C1 segment of cervical spinal cord (tissue), 14 donors: ENCODE data around the gene ZCCHC2.

ENCODE experiments used
- DNase-seq, 14 donors: peaks; one replicate each; lab custom pipeline; 2025; lab: John Stamatoyannopoulos, UW

ZCCHC2 gene

DNA sequence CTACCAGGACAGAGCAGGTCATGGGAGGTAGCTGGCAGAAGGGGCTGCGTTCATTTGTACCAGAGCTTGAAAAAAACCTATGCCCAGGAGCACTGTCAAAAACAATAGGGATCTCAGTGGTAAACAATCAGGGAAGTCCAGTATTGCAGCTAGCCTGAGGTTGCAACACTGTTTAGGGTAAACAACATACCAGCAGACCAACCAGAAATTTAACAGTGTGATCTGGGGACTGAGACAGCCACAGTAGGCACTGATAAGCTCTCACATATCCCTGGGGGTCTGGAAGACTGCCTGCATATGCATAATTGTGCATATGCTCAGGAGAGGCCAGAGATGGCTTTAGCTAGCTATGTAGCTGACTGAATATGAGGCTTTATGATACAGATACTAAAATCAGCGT is 12.0 kb upstream of the ZCCHC2 start:
- DNase-seq, result no peak

DNA sequence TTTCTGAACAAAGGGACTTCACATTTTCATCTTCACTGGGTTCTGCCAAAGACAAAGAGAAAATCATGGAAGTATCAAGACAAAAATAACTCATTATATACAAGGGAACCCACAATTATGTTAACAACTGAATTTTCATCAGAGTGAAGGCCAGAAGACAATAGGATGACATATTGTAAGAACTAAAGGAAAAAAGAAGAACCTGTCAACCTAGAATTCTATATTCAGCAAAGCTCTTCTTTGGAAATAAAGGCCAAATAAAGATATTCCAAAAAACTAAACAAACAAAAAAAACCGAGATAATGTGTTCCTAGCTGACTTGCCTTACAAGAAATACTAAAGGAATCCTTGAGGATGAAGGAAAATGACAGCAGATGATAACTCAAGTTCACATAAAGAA is 10.3 kb upstream of the ZCCHC2 start:
- no peak for DNase-seq

DNA sequence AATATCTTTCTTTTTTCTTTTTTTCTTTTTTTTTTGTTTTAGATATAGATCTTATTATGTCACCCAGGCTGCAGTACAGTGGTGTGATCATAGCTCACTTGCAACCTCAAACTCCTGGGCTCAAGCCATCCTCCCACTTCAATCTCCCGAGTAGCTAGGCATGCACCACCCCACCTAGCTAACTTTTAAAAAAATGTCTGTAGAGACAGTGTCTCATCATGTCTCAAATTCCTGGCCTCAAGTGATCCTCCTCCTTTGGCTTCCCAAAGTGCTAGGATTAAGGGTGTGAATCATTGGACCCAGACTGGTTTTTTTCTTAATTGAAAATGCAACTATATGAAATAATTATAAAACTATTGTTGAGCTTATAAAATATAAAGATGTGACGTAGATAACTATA is 9.8 kb upstream of the ZCCHC2 start:
- no peak for DNase-seq

DNA sequence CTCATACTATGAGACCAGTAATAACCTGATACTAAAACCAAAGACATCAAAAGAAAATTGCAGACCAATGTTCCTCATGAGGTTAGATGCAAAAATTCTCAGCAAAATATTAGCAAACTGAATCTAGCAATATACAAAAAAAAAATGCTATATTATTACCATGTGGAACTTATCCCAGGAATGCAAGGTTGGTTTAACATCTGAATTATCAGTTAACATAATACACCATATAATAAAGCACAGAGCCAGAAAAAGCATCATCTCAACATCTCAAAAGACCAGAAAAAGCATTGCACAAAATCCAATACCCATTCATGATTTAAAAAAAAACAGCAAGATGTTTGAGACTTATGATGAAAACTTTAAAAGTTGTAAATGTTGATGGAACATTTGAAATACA is 8.3 kb upstream of the ZCCHC2 start:
- DNase-seq, result no peak

DNA sequence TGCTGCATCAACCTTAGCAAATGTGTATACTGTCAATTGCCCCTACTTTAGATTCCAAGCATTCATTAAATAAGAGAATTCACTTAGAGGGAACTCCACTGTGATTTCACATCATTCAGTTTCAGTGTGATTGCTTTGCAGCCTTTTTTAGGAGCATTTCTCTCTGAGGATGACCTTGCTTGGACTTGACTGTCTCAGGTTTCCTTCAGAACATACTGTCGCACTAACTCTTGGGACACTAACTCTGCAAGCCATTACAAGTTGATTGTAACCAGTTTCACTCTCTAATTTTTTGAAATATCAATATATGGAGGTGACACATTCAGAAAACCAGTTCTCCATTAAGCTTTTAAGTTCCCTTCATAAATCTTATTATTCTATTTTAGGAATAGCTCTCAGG is 6.6 kb upstream of the ZCCHC2 start:
- DNase-seq, result no peak

DNA sequence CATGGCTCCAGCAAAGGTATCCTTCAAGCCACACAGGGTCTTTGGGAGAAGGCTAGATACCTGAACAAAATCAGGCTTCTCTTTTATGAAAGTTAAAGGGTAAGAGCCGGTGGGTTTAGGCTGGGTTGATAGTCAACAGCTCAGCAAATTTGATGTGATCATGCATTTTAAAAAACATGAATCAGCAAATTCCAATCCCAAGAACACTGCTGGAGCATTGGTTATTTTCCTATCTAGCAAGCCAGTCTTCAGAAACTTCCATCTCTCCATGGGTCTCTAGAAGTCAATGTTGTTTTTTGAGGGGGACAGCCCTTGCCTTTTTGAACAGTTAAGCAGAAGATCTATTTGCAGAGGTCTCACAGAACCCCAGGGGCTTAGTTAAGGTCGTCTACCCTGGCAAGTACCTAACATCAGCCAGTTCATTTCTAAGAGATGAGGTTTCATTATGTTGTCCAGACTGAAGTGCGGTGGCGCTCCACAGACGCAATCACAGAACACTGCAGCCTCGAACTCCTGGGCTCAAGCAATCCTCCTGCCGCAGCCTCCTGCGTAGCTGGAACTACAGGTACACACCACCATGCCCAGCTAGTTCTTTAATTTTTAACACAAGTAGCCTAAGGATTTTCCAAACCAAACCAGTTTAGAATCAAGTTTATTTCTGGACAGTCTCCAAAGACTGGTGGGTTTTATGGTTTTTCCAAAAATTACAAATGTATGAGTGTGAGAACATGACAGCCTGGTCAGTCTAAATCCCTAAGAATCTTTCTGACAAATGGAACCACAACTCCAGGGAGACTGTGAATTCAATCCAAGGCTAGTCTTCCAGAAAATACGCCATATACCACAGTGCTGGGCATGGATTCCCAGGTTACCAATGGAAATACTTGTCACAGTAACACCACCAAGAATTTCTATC is 4.1 kb upstream of the ZCCHC2 start:
- DNase-seq, result no peak

DNA sequence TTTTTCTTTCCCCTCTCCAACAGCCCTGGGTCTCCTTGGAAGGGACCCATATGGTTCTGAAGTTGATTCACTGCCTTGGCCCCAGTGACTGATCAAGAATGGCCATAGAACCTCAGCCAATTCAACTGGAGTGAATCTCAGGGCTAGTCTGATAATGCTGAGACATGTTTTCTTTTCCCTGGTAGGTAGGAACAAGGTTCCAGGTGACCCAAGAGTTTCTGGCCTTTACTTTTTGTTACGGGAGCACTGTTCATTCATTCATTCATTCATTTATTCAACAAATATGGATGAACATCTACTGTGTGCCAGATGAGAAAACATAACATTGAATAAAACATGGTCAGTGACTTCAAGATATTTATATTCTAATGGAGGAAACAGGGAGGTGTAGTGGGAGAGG is 3.1 kb upstream of the ZCCHC2 start:
- DNase-seq, result no peak

DNA sequence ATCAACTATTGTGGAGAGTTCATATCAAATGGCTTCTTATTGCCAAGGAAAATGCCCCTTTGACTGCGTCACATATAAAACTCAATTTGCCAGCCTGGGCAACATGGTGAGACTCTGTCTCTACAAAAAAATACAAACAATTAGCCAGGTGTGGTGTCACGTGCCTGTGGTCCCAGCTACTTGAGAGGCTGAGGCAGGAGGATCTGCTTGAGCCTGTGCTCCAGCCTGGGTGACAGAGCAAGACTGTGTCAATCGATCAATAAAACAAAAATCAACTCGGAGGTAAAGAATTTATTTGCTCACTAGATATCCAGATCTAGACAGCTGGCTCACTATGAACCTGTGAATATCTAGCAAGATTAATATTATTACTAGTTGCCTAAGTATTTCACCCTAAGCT is 1.7 kb upstream of the ZCCHC2 start:
- no peak for DNase-seq

DNA sequence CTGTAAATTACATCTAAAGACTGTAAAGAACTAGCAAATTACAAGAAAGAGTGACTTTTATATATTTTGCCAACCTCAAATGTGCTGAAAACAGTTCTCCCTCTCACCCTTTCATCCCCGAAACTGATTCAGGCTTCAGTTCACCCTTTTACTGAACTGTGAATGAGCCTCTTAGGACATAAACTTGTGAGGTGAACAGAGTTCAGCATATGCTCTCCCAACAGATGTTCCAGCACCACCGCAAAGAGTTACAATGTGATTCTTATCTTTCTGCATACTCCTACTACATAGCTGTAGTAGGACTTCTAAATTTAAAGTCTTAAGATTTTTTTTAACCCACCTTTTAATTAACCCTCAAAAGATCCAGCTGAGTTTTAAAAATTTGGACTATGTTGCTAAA is 1.2 kb upstream of the ZCCHC2 start:
- no peak for DNase-seq

DNA sequence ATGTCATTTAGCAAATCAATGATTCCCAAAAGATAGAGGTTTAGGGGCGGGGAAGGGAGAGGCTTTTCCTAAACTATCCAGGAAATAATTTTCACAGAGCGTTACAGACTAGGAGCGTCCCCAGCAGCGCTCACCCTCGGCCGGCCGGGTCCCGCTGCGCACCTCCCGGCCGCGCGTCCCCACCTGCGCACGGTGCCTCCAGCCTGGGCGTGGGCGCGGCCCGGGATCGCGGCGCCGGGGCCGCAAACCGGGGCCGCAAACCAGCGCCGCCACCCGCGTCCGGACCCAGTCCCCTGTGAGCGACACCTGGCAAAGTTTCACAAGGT is 684 bp upstream of the ZCCHC2 start:
- no peak for DNase-seq

DNA sequence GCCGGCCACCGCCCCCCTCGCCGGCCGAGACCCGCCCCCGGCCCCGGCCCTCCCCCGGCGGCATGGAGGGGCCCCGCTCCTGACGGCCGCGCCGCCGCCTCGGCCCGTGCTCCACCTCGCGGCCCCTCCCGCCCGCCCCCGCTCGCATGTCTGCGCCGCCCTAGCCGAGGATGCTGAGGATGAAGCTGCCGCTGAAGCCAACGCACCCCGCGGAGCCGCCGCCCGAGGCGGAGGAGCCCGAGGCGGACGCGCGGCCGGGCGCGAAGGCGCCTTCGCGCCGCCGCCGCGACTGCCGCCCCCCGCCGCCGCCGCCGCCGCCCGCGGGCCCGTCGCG is 397 bp downstream of the ZCCHC2 start:
- DNase-seq, result no peak

DNA sequence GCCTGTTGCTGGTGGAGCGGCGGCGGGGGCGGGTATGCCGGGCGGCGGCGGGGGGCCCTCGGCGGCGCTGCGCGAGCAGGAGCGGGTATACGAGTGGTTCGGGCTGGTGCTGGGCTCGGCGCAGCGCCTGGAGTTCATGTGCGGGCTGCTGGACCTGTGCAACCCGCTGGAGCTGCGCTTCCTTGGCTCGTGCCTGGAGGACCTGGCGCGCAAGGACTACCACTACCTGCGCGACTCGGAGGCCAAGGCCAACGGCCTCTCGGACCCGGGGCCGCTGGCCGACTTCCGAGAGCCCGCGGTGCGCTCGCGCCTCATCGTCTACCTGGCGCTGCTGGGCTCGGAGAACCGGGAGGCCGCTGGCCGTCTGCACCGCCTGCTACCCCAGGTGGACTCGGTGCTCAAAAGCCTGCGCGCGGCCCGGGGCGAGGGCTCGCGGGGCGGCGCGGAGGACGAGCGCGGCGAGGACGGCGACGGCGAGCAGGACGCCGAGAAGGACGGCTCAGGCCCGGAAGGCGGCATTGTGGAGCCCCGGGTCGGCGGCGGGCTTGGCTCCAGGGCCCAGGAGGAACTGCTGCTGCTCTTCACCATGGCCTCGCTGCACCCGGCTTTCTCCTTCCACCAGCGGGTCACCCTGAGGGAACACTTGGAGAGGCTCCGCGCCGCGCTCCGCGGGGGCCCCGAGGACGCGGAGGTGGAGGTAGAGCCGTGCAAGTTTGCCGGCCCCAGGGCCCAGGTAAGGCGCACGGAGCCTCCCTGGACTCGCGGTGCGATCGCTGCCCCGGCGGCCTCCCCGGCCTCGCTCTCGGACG is 1.0 kb downstream of the ZCCHC2 start:
- DNase-seq, result peak in 10 of 14 donors; percentile 25 to 76 (median 45)

DNA sequence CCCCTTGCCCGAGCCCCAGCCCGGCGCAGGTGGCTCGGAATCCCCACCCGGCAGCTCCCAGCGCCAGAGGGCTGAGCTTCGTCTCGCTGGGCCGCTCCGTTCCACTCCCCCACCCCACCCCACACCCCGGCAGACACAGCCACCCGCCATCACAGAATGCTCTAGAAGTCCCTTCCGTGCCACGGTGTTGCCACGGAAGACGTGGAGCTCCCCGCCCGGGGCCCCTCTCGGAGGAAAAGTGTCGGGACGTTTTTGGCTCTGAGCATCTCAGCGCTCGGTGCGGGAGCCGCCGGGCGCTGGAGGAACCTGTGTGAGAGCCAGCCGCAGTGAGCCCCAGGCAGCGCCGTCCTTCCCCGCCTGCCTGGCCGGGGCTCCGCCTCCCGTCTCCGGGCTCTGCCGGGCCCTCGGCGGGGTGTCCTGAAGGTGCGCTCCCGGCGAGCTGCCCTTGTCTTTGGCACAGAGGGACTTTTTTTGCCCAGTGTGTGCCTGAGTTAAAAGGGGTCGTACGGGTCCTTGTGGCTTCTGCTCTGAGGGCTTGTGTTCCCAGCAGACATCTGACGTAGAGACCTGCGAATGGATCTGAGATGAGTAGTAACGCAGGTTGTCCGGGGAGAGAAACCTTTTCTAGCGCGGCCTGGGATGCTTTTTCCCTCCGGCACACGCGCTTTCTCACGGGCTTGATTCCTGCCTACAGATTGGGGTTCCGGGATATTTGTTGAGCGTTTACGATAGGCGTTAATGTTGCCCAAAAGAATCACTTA is 1.8 kb downstream of the ZCCHC2 start:
- peak in 13 of 14 donors; percentile 35 to 89 (median 66) for DNase-seq

DNA sequence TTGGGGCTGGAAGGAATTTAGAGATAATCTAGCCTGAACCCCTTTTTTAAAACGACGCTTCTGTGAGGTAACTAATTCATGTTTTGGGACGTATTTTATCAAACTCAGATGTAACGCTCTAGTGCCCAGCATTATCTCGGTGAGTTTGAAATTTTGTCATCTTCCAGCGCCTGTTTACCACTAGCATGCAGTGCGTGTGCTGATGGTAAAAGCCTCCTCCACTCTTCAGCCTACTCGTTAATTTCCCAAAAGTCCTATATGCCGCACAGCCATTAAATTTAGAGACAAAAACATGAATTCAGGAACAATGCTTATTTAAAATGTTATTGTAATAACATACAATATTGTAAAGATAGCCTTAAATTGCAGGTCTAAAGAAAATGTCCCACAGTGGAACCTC is 2.8 kb downstream of the ZCCHC2 start:
- no peak for DNase-seq

DNA sequence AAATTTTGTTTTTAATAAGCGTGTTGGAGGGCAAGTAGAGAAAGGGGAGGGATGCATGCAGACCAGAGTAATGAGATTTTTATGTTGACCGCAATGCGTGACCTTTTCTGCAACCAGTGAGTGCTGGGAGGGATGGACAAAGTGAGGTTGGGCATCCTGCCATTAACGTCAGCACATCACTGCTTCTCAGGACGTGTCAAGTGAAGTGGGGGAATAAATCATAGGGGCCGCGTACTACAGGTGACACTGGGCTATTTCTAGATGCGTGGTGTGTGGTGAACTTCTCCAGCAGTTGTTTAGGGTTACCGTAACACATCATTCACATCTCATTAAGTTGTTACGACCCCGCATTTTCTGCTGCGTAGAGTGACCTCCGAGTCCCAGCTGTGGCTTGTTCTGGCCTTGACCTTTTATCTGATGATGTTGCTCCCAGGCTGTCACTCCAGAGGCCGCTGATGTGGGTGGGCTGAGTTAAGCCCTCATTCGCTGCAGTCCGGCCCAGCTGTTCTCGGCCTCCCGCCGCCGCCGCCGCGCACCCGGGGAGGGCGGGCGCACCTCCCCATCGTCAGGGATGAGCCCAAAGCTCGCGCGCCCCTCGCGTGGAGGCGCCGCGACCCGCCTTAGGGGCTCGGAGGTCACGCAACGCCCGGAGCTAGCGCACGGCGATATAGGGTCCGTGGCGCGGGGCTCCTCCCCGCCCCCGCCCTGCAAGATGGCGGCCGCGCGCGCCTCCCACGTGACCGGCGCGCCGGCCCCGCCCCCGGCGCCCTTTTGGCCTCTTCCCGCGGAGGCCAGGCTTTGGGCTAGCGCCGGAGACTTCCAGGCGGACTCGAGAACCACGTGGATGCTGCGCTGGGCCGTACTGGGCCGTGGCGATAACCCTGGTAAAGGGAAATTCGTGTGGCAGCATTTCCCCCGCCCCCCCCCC is 3.5 kb downstream of the ZCCHC2 start:
- peak; percentile 20 to 91 (median 73) for DNase-seq

DNA sequence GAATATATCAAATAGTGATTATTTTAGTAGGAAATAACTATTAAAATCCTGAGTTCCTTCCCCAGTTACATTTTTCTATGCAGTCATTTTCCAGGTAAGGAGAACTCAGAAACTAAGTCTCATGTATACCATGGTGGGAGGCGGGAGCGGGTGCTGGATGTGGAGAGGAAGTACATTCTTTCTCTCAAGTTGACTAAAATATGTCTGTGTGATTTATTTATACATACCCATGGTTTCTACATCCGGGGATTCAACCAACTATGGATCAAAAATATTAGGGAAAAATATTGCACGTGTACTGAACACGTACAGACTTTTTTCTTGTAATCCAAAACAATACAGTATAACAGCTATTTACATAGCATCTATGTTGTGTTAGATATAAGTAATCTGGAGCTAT is 6.8 kb downstream of the ZCCHC2 start:
- no peak for DNase-seq

DNA sequence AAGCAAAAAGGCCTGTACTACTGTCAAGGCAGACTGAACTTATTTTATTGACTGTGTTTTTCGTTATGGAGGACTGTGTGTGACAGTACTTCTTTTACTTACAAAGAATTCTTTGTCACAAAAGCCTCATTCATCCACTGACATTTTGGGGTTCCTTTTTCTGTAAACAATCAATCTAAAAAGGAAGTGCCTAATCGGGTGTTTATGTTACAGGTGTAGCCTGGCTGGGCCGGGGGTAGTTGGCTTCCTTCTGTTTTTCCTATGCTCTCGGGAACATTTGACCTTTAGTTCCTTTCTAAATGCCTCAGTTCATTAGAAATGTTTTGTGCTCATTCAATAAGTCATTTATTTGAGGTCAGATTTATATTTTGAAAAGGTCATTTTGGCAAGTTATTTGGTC is 8.3 kb downstream of the ZCCHC2 start:
- DNase-seq, result no peak

DNA sequence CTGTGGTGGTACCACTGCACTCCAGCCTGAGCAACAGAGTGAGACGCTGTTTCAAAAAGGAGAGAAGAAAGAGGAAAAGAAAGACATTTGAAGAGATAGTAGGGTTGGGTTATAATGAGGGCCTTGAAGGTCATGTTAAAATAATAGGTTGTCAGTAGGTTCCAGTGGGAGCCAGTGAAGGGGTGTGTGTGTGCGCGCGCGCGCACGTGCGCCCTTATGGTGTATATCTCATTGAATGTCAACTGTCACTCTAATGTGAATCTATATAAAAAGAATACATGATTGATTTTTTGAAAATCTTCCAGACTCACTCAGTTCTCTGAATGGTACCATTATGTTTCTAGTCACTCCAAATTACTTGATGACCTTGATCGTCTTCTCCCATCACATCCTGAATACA is 9.1 kb downstream of the ZCCHC2 start:
- no peak for DNase-seq

DNA sequence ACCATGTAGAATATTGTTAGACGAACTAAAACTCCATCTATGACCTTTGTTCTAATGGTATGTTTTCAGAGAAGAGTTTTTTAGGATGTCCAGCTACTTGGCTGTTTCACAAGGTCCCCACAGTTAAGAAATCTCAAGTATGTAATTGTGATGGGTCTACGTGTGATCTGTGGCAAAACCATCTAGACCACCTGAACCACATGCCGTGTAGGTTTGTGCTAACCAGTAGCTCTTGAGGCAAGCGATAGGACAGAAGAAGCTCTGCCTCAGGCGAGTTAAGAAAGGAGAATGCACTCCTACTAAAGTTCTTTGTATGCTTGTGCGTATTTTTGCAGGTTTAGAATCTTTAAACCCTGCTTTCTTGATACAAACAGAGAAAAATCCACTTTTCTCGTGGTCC is 13.2 kb downstream of the ZCCHC2 start:
- no peak for DNase-seq

DNA sequence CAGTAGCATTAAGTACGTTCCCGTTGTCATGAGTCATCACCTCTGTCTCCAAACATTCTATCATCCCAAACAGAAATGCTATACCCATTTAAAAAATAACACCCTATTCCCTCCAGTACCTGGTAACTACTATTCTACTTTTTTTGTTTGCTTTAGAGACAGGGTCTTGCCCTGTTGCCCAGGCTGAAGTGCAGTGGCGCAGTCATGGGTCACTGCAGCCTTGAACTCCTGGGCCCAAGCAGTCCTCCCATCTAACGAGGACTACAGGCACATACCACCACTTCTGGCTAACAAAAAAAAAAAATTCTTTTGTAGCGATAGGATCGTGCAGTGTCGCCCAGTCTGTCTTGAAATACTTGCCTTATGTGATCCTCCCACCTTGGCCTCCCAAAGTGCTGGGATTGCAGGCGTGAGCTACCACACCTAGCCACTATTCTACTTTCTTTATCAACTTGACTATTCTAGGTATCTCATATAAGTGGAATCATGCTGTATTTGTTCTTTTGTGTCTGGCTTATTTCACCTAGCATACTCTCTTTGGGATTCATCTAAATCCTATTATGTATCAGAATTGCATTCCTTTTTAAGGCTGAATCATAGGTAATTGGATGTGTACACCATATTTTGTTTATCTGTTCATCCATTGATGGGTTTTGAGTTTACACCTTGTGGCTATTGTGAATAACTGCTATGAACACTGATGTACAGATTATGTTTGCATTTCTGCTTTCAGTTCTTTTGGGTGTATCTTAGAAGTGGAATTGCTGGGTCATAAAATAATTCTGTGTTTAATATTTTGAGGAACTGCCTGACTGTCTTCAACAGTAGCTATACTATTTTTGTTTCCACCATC is 14.4 kb downstream of the ZCCHC2 start:
- DNase-seq, result no peak
